Esophagus muscularis mucosa (tissue), 3 donors: ENCODE data around the gene DSCAM.

Experiments
- POLR2A ChIP-seq: fragments of 450-650 bp; IDR thresholded peaks from one replicate; pipeline ENCODE4 v1.6.1; 2017; ENCODE audit warnings: antibody characterized with exemption, moderate library complexity, mild to moderate bottlenecking, low read depth
- TF ChIP-seq, protein P1 (sequence below), 3 experiments: fragments of 200-600 bp in 2 of 3; fragments of 450-650 bp in 1 of 3; sonication (generic) in 2 of 3; IDR thresholded peaks; one replicate each; pipeline ENCODE4 v1.5.1; 2017 to 2019; ENCODE audit warnings: antibody characterized with exemption in 3 of 3, mild to moderate bottlenecking in 2 of 3, moderate library complexity in 1 of 3

- TF ChIP-seq, protein P1, sequence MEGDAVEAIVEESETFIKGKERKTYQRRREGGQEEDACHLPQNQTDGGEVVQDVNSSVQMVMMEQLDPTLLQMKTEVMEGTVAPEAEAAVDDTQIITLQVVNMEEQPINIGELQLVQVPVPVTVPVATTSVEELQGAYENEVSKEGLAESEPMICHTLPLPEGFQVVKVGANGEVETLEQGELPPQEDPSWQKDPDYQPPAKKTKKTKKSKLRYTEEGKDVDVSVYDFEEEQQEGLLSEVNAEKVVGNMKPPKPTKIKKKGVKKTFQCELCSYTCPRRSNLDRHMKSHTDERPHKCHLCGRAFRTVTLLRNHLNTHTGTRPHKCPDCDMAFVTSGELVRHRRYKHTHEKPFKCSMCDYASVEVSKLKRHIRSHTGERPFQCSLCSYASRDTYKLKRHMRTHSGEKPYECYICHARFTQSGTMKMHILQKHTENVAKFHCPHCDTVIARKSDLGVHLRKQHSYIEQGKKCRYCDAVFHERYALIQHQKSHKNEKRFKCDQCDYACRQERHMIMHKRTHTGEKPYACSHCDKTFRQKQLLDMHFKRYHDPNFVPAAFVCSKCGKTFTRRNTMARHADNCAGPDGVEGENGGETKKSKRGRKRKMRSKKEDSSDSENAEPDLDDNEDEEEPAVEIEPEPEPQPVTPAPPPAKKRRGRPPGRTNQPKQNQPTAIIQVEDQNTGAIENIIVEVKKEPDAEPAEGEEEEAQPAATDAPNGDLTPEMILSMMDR (IDR thresholded peaks at IDR 0.05), result no peak
- TF ChIP-seq POLR2A, result no peak
Measured at GRCh38 chr21:40208948-40209345, 638.0 kb downstream of the DSCAM start.
